OCI-LY3 (cell line): Measurements from ENCODE around the gene ARHGDIB.

Source experiments
- H2AFZ ChIP-seq: fragments of 200-600, 300-600 bp; shearing (Covaris generic); 2 replicates; pipeline ENCODE4 v1.6.0; 2014; ENCODE audit warnings: antibody characterized with exemption, low read depth, low read length
- H3K27ac ChIP-seq: fragments of 200-600, 300-600 bp; sonication (generic); 2 replicates; pipeline ENCODE4 v1.5.1; 2014; ENCODE audit warnings: mild to moderate bottlenecking, low read length, moderate library complexity, mixed read lengths
- H3K27me3 ChIP-seq: fragments of 200-600, 300-600 bp; sonication (generic); 2 replicates; pipeline ENCODE4 v1.6.1; 2014; ENCODE audit warnings: low read depth, low read length, mixed read lengths
- H3K36me3 ChIP-seq: fragments of 200-600, 300-600 bp; sonication (generic); replicated peaks from 2 replicates; pipeline ENCODE3; 2014; ENCODE audit warnings: low read depth, low read length, mixed read lengths
- H3K4me1 ChIP-seq: fragments of 300-600, 200-600 bp; sonication (generic); 2 replicates; pipeline ENCODE4 v1.6.1; 2014; ENCODE audit warnings: low read length, mixed read lengths
- H3K4me2 ChIP-seq: fragments of 200-600, 300-600 bp; sonication (generic); 2 replicates; pipeline ENCODE4 v1.6.1; 2014; ENCODE audit warnings: low read length, mixed read lengths
- H3K4me3 ChIP-seq: fragments of 300-600, 200-600 bp; sonication (generic); 2 replicates; pipeline ENCODE4 v1.5.1; 2014; ENCODE audit warnings: antibody characterized with exemption, mild to moderate bottlenecking, low read length, moderate library complexity
- H3K79me2 ChIP-seq: fragments of 300-600, 200-600 bp; shearing (Covaris generic); 2 replicates; pipeline ENCODE4 v1.6.1; 2014; ENCODE audit warnings: mild to moderate bottlenecking, low read length, mixed read lengths
- H3K9ac ChIP-seq: fragments of 300-600, 200-600 bp; shearing (Covaris generic); 2 replicates; pipeline ENCODE4 v1.6.0; 2014; ENCODE audit warnings: mild to moderate bottlenecking, low read length, moderate library complexity
- H3K9me3 ChIP-seq: fragments of 200-600, 300-600 bp; shearing (Covaris generic); 2 replicates; pipeline ENCODE4 v1.6.1; 2014; ENCODE audit warnings: low read length, mixed read lengths; ENCODE audit not compliant: insufficient read depth
- H4K20me1 ChIP-seq: fragments of 200-600, 300-600 bp; sonication (generic); 2 replicates; pipeline ENCODE4 v1.6.1; 2016; ENCODE audit warnings: low read length, mixed read lengths; ENCODE audit not compliant: insufficient read depth
- EZH2phosphoT487 ChIP-seq: fragments of 200-600 bp; shearing (Covaris generic); IDR thresholded peaks from 2 replicates; pipeline ENCODE4 v1.6.1; 2018; ENCODE audit warnings: antibody characterized with exemption, mixed run types, low read depth
- TF ChIP-seq, protein P1 (sequence below): fragments of 200-600, 300-600 bp; sonication (generic); IDR thresholded peaks from 2 replicates; pipeline ENCODE4 v1.5.1; 2014; ENCODE audit warnings: antibody characterized with exemption, low read length, low read depth

Gene ARHGDIB

DNA sequence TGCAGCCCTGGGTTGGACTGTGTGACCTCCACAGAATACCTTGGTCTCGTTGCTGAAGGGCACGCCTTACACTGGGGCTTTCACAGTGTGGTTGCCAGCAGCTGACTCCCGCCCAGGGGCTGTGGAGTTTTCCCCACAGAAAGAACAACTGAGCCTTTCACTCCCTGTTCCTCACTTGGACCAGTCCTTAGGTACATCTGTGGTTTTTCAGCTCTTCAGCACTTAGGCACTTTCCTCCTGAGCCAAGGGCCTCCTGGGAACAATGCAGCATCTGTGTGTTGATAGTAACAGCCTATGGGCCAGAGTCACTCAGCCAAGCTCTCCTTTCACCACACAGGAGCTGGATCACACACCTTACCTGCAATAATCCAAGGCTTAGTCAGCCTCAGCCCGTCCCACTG lies 48.0 kb downstream of the ARHGDIB start:
- no peak for TF ChIP-seq EZH2phosphoT487
- TF ChIP-seq, protein P1, sequence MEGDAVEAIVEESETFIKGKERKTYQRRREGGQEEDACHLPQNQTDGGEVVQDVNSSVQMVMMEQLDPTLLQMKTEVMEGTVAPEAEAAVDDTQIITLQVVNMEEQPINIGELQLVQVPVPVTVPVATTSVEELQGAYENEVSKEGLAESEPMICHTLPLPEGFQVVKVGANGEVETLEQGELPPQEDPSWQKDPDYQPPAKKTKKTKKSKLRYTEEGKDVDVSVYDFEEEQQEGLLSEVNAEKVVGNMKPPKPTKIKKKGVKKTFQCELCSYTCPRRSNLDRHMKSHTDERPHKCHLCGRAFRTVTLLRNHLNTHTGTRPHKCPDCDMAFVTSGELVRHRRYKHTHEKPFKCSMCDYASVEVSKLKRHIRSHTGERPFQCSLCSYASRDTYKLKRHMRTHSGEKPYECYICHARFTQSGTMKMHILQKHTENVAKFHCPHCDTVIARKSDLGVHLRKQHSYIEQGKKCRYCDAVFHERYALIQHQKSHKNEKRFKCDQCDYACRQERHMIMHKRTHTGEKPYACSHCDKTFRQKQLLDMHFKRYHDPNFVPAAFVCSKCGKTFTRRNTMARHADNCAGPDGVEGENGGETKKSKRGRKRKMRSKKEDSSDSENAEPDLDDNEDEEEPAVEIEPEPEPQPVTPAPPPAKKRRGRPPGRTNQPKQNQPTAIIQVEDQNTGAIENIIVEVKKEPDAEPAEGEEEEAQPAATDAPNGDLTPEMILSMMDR, result no peak
- H4K20me1 ChIP-seq, result no peaks in the 10 kb centered on the region
- no peaks in the 10 kb centered on the region for H3K9me3 ChIP-seq
- H3K4me3 ChIP-seq, result no peak overlapping the region
- no peak overlapping the region for H3K9ac ChIP-seq
- peaks cover under 1% of the 10 kb centered on the region; the same call in 1 of the 2 replicates for H3K4me1 ChIP-seq
- no peak overlapping the region for H2AFZ ChIP-seq
- peaks cover 16% of the 10 kb centered on the region for H3K36me3 ChIP-seq
- no peak overlapping the region for H3K27ac ChIP-seq
- no peaks in the 10 kb centered on the region for H3K27me3 ChIP-seq
- no peaks in the 10 kb centered on the region for H3K79me2 ChIP-seq
- no peak overlapping the region for H3K4me2 ChIP-seq

DNA sequence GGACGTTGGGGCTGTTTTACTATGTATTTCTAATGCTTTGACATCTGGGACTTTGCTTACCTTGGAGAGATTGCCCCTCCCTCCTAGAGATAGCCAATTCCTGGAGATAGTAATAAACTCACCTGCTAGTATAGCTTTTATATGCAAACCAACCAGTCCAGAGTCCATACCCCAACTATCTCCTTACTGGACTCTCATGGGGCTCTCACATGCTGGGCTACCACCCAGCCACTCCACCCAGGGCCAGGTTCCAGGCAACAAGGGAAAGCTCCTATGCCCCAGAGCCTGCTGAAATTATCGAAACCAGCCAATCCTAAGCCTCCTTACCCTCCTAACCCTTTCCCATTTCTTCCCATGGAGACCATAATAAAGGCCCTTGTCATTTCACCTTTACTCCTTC lies 50.3 kb downstream of the ARHGDIB start:
- no peak overlapping the region for H3K27ac ChIP-seq
- peaks cover 12% of the 10 kb centered on the region for H3K36me3 ChIP-seq
- no peaks in the 10 kb centered on the region for H3K9me3 ChIP-seq
- H3K4me1 ChIP-seq, result peaks cover 7% of the 10 kb centered on the region
- H4K20me1 ChIP-seq, result no peaks in the 10 kb centered on the region
- no peaks in the 10 kb centered on the region for H3K27me3 ChIP-seq
- H3K9ac ChIP-seq, result no peak overlapping the region
- no peak overlapping the region for H3K4me2 ChIP-seq
- TF ChIP-seq EZH2phosphoT487, result no peak
- TF ChIP-seq, protein P1, result no peak
- no peaks in the 10 kb centered on the region for H3K79me2 ChIP-seq
- no peak overlapping the region for H3K4me3 ChIP-seq
- H2AFZ ChIP-seq, result no peak overlapping the region

DNA sequence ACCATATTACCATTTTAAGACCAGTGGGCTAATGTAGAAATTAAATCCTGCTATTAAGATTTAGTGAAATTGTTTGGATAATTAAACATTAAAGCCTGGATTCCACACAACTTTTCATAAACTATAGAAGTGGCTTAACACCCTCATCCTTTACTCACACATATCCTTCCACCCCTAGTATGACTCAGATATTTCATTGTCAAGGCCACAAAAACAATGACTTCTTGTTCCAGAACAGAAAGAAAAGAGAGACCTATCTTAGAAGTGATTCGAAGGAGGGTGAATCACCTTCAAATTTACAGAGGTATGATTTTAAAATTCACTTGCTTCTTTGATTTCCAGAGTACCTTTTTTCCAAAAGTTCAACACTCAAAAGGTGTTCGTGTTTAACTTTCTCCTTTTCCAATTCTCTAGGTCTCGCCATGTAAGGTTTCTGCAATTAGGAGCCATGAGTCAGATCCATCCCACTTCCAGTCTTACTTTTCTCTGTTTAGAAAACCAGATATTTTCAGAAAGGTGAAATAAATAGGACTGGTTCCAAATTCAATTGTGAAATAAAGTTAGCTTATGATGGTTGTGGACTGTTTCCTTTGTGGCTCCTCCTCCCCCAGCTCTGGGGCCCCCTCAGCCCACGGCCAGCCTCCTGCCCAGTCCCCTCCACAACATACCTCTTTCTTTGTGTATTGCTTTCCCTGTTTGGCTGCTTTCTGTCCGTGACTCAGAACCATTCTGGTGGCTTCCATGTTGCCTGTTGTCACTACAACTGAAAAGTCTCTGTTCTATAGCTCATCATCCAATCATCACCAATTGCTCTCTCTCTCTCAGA lies 51.1 kb downstream of the ARHGDIB start:
- Histone ChIP-seq H3K27me3 (no peaks in the 10 kb centered on the region), H3K4me3 (no peak overlapping the region), H3K36me3 (peaks cover 12% of the 10 kb centered on the region), H2AFZ (no peak overlapping the region), H3K4me1 (peaks cover 7% of the 10 kb centered on the region), H3K4me2 (no peak overlapping the region), H3K9me3 (no peaks in the 10 kb centered on the region), H3K9ac (no peak overlapping the region), H4K20me1 (no peaks in the 10 kb centered on the region), H3K27ac (no peak overlapping the region), H3K79me2 (no peaks in the 10 kb centered on the region)
- TF ChIP-seq EZH2phosphoT487, result no peak
- TF ChIP-seq, protein P1, result no peak

DNA sequence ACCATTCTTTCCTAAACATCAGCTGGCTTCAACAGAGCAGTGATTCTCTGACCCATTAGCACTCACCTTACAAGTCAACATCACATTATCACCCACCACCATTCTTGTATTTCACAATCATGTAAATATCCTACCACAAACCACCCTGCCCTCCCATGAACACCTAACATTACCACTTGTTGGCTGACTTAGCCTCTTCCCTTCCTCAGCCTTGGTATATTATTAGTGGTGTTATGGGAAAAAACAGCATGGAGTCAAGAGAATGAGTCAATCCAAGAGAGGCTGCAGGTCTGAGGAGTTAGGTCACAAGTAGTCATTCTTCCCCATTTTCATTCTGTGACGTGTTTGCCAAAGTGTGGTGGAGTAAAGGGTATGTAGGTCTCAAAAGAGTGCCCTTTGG lies 53.4 kb downstream of the ARHGDIB start:
- H4K20me1 ChIP-seq, result no peaks in the 10 kb centered on the region

More for the DNA sequence above, 53.4 kb downstream of the ARHGDIB start:
- Histone ChIP-seq H3K9ac (no peak overlapping the region), H3K4me3 (no peak overlapping the region), H3K27ac (no peak overlapping the region), H2AFZ (no peak overlapping the region), H3K9me3 (no peaks in the 10 kb centered on the region), H3K4me2 (no peak overlapping the region), H3K36me3 (peaks cover 5% of the 10 kb centered on the region), H3K27me3 (no peaks in the 10 kb centered on the region), H3K4me1 (peaks cover 7% of the 10 kb centered on the region), H3K79me2 (no peaks in the 10 kb centered on the region)
- TF ChIP-seq, protein P1, result no peak
- no peak for TF ChIP-seq EZH2phosphoT487
